K562 (cell line): ENCODE measurements around the gene GUK1. TPM values are rescaled to one million over a fixed set of nuclear protein-coding genes. Genes with fewer than 3 reads are reported as not detected.

Experiments used
- ARID4B ChIP-seq: sonication (generic); formaldehyde crosslinking; IDR thresholded peaks from 2 replicates; pipeline ENCODE4 v1.8.0; 2022; ENCODE audit warnings: mild to moderate bottlenecking, missing genetic modification reagents
- ATF7 ChIP-seq: fragments of 450-650 bp; IDR thresholded peaks from 2 replicates; pipeline ENCODE4 v1.7.1; 2014; ENCODE audit warnings: mild to moderate bottlenecking, moderate library complexity
- KLF16 ChIP-seq: IDR thresholded peaks from 2 replicates; pipeline ENCODE4 v1.6.1; 2016; ENCODE audit warnings: antibody characterized with exemption
- PHF21A ChIP-seq: fragments of 450-650 bp; IDR thresholded peaks from 2 replicates; pipeline ENCODE4 v1.6.1; 2017; ENCODE audit warnings: low read depth, borderline replicate concordance
- PRMT5 ChIP-seq: sonication (generic); formaldehyde crosslinking; IDR thresholded peaks from 2 replicates; pipeline ENCODE4 v1.5.0; 2020; ENCODE audit warnings: missing genetic modification reagents
- RCOR1 ChIP-seq, 2 experiments: IDR thresholded peaks; 2 replicates each; pipeline ENCODE4 v1.6.1; 2012; ENCODE audit warnings: low read depth in 2 of 2, low read length in 2 of 2, borderline replicate concordance in 1 of 2, improper control_type of control experiment in 1 of 2
- REST ChIP-seq, 2 experiments: fragments of 450-650 bp; formaldehyde crosslinking in 1 of 2; IDR thresholded peaks; 2 replicates each; pipeline versions ENCODE4 v1.4.0 to v1.6.1; 2014 to 2020; ENCODE audit warnings: mild to moderate bottlenecking in 2 of 2, borderline replicate concordance in 1 of 2, low read depth in 1 of 2
- ZMIZ1 ChIP-seq, 2 experiments: fragments of 150-350 bp in 1 of 2; IDR thresholded peaks; 2 replicates each; pipeline ENCODE4 v1.6.1; 2012 to 2016; ENCODE audit warnings: low read depth in 2 of 2, low read length in 2 of 2, mild to moderate bottlenecking in 1 of 2, moderate library complexity in 1 of 2
- ZNF134 ChIP-seq: fragments of 250-450 bp; sonication (Bioruptor Pico); conservative IDR thresholded peaks from 2 replicates; pipeline ENCODE4 v1.4.0; 2020
- polyA plus RNA-seq, 8 experiments: library from polyadenylated mRNA; depleted of rRNA in 4 of 8; stranded (reverse) in 5 of 8; unstranded in 3 of 8; fragments of >200 nt; fragmentation: Nextera tagmentation in 2 of 8; fragmentation: Illumina TruSeq in 1 of 8; extraction: Ambion mirVana in 2 of 8; extraction: Trizol in 1 of 8; gene quantifications; 2 replicates each; pipeline versions ENCODE4 v1.2.1 to v1.2.3, GENCODE V29; 2011 to 2014; ENCODE audit warnings: inconsistent platforms in 1 of 8, missing spikeins in 1 of 8
- total RNA-seq, 7 experiments: library from RNA; depleted of rRNA in 6 of 7; stranded (reverse); fragments of >200 nt in 6 of 7; fragmentation: Illumina TruSeq in 2 of 7; extraction: Trizol in 2 of 7; gene quantifications; 2 replicates each; pipeline versions ENCODE4 v1.2.1 to v1.2.3, GENCODE V29; 2011 to 2021; ENCODE audit warnings: low replicate concordance in 1 of 7

GUK1 gene
- total and polyA plus RNA-seq, 9 of the 15 experiments (the other 6 are each of a cell fraction or from before 2014, with no cell fraction given): 7.0 to 331 (median 132) TPM

DNA sequence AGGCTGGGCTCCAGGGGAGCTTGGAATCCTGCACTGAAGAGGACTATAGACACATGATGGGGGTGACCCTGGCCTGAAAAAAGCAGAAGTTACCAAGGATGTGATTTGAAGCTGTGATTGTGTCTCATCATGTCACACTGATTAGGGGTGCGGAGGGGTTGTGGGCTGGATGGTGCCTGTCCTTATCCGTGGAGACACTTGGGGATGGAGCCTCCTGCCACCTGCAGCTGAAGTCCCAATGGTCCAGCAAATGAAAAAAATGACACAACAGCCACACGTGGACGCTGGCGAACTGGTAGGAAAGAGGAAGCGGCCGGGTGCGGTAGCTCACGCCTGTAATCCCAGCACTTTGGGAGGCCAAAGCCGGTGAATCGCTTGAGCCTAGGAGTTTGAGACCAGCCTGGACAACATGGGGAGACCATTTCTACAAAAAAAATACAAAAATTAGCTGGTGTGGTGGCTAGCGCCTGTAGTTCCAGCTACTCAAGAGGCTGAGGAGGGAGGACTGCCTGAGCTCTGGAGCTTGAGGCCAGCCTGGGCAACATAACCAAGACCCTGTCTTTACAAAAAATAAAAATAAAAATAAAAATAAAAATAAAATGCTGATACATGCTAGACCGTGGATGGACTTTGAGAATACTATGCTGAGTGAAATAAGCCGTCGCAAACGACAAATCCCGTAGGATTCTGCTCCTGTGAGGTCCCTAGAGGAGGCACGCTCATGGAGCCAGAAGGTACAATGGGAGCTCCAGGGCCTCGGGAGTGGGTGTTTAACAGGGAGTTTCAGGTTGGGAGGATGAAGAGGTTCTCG is 24.7 kb downstream of the GUK1 start (continued):
- TF ChIP-seq REST (IDR thresholded peaks at IDR 0.05; ENCODE audit: borderline replicate concordance): peak; percentile 26; the same call in 1 of the 2 replicates
- TF ChIP-seq REST (CRISPR knock-in tag; IDR thresholded peaks at IDR 0.05; ENCODE audit: low read depth): no peak
- peak; percentile 100 for TF ChIP-seq RCOR1 (IDR thresholded peaks at IDR 0.05; ENCODE audit: borderline replicate concordance in 1 of 2, low read depth in 2 of 2, low read length in 2 of 2)
- TF ChIP-seq PHF21A: peak; percentile 70; the same call in 1 of the 2 replicates
- TF ChIP-seq PRMT5: no peak
- peak; percentile 62; the same call in 1 of the 2 replicates for TF ChIP-seq ARID4B (CRISPR knock-in tag)
- TF ChIP-seq ZNF134 (CRISPR knock-in tag): 0 out of 2 replicates have a peak, but pooled peaks have one; percentile 58
- peak; percentile 68 for TF ChIP-seq ATF7
- TF ChIP-seq ZMIZ1 (IDR thresholded peaks at IDR 0.05; ENCODE audit: low read depth in 2 of 2, low read length in 2 of 2): peak in 1 of 2 experiments; percentile 58; a peak in 1 of 4 replicates
- peak; percentile 93 for TF ChIP-seq KLF16
